ENCODE data around the gene PNPO. TPM values are rescaled to one million over a fixed set of nuclear protein-coding genes. Genes with fewer than 3 reads are reported as not detected.

Gene PNPO
- total and polyA plus RNA-seq, 2 of the 4 experiments (the other 2 are of a cell fraction): 13.9 to 34.1 TPM

DNA sequence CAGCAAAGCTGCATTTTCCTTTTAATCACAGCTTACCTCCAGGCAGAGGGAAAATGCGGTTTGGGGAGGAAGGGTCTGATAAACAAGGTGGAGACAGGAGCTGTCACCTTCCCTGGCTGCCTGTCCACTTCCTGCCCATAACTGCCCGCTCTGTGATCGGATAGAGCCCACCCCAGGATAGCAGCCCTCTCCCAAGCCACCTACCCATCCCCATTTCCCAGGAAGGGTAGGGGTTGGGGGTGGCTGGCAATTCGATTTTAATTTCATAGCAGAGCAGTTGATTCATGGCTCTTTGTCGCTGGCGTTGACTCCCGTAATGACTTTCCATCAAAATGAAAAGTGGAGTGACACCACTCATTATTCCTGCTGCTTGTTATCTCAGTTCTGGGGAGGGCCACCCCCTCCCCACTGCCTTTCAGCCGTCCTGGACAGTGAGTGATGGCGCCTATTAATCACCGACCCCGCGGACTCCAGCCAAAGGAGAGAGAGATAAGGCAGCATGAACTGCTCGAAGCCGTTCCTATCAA, 40.8 kb downstream of the PNPO start:
- Histone ChIP-seq H3K27me3 (ENCODE audit: control insufficient read depth, insufficient read depth, low read length) (no peaks in the 10 kb centered on the region), H3K4me1 (ENCODE audit: control insufficient read depth, insufficient read depth, low read length) (peaks cover under 1% of the 10 kb centered on the region; the same call in 1 of the 2 replicates), H2BK15ac (ENCODE audit: low read depth, low read length) (no peak overlapping the region), H2BK120ac (ENCODE audit: low read depth, low read length) (no peak overlapping the region), H2AFZ (replicated peaks; ENCODE audit: low read length, poor library complexity) (no peak overlapping the region), H4K91ac (ENCODE audit: insufficient read depth, low read depth, low read length) (no peak overlapping the region), H4K8ac (ENCODE audit: low read depth in 2 of 2, low read length in 2 of 2) (no peak overlapping the region), H3K27ac (ENCODE audit: insufficient read depth, low read length) (no peak overlapping the region), H3K9ac (ENCODE audit: low read depth, low read length) (no peak overlapping the region), H3K18ac (ENCODE audit: low read depth, low read length) (no peak overlapping the region), H3K9me3 (ENCODE audit: control insufficient read depth, insufficient read depth, low read length) (no peaks in the 10 kb centered on the region), H4K5ac (ENCODE audit: low read depth, low read length) (no peak overlapping the region), H2AK9ac (replicated peaks; ENCODE audit: low read depth, low read length, poor library complexity) (no peak overlapping the region), H3K79me1 (ENCODE audit: low read depth in 1 of 2, low read length in 2 of 2) (peaks cover 4 to 6% of the 10 kb centered on the region in 2 experiments; a peak in 2 of 4 replicates), H4K20me1 (ENCODE audit: insufficient read depth, low read length) (no peaks in the 10 kb centered on the region; the same call in 1 of the 2 replicates), H2BK5ac (ENCODE audit: low read depth, low read length, poor library complexity, severe bottlenecking) (no peak overlapping the region), H3K4ac (ENCODE audit: low read depth, low read length) (no peak overlapping the region), H3K14ac (replicated peaks; ENCODE audit: low read depth, low read length) (no peak overlapping the region), H3K4me2 (ENCODE audit: low read depth, low read length) (no peak overlapping the region), H3K4me3 (ENCODE audit: insufficient read depth, low read depth, low read length) (no peak overlapping the region), H2AK5ac (ENCODE audit: low read depth, low read length) (no peak overlapping the region), H3K23ac (ENCODE audit: low read depth, low read length) (no peak overlapping the region), H2BK20ac (ENCODE audit: low read depth, low read length) (no peak overlapping the region), H3K56ac (ENCODE audit: extremely low read depth, insufficient read depth, low read length) (no peak overlapping the region), H3K36me3 (ENCODE audit: control insufficient read depth, insufficient read depth, low read length) (peaks cover 50% of the 10 kb centered on the region), H3K9me1 (ENCODE audit: insufficient read depth, low read length) (no peaks in the 10 kb centered on the region)
- POLR2A ChIA-PET (ENCODE audit: unreplicated experiment): interaction anchor here (0.6 kb wide), 1 partner anchor 44 kb away, joined by 3 read pairs; no protein-coding TSS in a partner anchor
- no peak for ATAC-seq (ENCODE audit: low read depth)
- no TSS peak for BruUV-seq (replicated peaks)
- in situ Hi-C loops (cut with MboI; ENCODE audit: low sequenced_read_pairs) (loop anchor here (5.0 kb wide), 1 partner anchor 35 kb away; no protein-coding TSS in a partner anchor), dilution Hi-C loops (cut with HindIII; ENCODE audit: low sequenced_read_pairs, unreplicated experiment) (no loop called here), intact Hi-C loops (cut with micrococcal nuclease) (no loop called here)
- no peak for DNase-seq
- CTCF ChIA-PET: no interaction called here
- no CpG with 5 or more reads among the region's 14 CpGs for WGBS, 2 experiments (ENCODE audit: extremely low coverage in 2 of 2, insufficient read length in 1 of 2)
- TF ChIP-seq RFX5 (IDR thresholded peaks at IDR 0.05; ENCODE audit: low read depth, low read length) (no peak), RCOR1 (IDR thresholded peaks at IDR 0.05; ENCODE audit: insufficient replicate concordance, low read length) (no peak), MAZ (IDR thresholded peaks at IDR 0.05; ENCODE audit: borderline replicate concordance, low read depth, low read length) (no peak), CEBPB (IDR thresholded peaks at IDR 0.05; ENCODE audit: low read depth, low read length) (no peak), ELK1 (IDR thresholded peaks at IDR 0.05; ENCODE audit: borderline replicate concordance, low read depth, low read length) (no peak), BHLHE40 (IDR thresholded peaks at IDR 0.05; ENCODE audit: low read depth, low read length) (no peak), POLR2A (IDR thresholded peaks at IDR 0.05; ENCODE audit: low read depth, low read length) (no peak), MXI1 (IDR thresholded peaks at IDR 0.05; ENCODE audit: borderline replicate concordance, low read depth, low read length) (no peak), FOS (IDR thresholded peaks at IDR 0.05; ENCODE audit: low read depth, low read length) (no peak)
- TF ChIP-seq, protein P1, sequence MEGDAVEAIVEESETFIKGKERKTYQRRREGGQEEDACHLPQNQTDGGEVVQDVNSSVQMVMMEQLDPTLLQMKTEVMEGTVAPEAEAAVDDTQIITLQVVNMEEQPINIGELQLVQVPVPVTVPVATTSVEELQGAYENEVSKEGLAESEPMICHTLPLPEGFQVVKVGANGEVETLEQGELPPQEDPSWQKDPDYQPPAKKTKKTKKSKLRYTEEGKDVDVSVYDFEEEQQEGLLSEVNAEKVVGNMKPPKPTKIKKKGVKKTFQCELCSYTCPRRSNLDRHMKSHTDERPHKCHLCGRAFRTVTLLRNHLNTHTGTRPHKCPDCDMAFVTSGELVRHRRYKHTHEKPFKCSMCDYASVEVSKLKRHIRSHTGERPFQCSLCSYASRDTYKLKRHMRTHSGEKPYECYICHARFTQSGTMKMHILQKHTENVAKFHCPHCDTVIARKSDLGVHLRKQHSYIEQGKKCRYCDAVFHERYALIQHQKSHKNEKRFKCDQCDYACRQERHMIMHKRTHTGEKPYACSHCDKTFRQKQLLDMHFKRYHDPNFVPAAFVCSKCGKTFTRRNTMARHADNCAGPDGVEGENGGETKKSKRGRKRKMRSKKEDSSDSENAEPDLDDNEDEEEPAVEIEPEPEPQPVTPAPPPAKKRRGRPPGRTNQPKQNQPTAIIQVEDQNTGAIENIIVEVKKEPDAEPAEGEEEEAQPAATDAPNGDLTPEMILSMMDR (conservative IDR thresholded peaks at IDR 0.05; ENCODE audit: low read depth, low read length): no peak
